GM12878 (cell line): ENCODE measurements around the gene ODAD4. TPM values are rescaled to one million over a fixed set of nuclear protein-coding genes. Genes with fewer than 3 reads are reported as not detected.

Experiments
- ATAC-seq: fragments of 200-7000 bp; cut with Tn5 transposase; 3 replicates; pipeline ENCODE4 v1.9.1; 2020; ENCODE audit warnings: mild to moderate bottlenecking, moderate library complexity
- BruUV-seq: library from RNA; stranded (reverse); fragments of 400-500 nt; replicated peaks from 2 replicates; lab custom pipeline; 2021; lab: Mats Ljungman, UMichigan
- CTCF ChIA-PET: fragments of 300-600 bp; sonication (Branson Sonifier 250); formaldehyde crosslinking; extraction: SDS; loops from one replicate; lab custom pipeline; 2021; ENCODE audit warnings: inconsistent platforms; lab: Yijun Ruan, JAX
- POLR2A ChIA-PET: fragments of 350-600 bp; formaldehyde crosslinking; extraction: SDS; loops from one replicate; lab custom pipeline; 2021; ENCODE audit warnings: inconsistent platforms; lab: Charles Lee
- RAD21 ChIA-PET: fragments of 300-600 bp; sonication (Branson Sonifier 250); formaldehyde crosslinking; loops from one replicate; lab custom pipeline; 2023; ENCODE audit warnings: antibody characterized with exemption; ENCODE audit not compliant: unreplicated experiment; lab: Charles Lee
- SMC1A ChIA-PET: fragments of 300-600 bp; sonication (Branson Sonifier 250); formaldehyde crosslinking; loops from one replicate; lab custom pipeline; 2023; ENCODE audit not compliant: unreplicated experiment, uncharacterized antibody; lab: Charles Lee
- DNase-seq: peaks from one replicate; pipeline ENCODE4 v3.0.0-alpha.2; 2011; ENCODE audit warnings: low read depth, low spot score
- FAIRE-seq: peaks from 3 replicates; lab custom pipeline; 2011; peaks lifted over from hg19 to GRCh38; lab: Jason Lieb, UNC
- H2AFZ ChIP-seq: 2 replicates; pipeline ENCODE4 v1.6.0; 2011; ENCODE audit warnings: low read depth, low read length, control low read depth; ENCODE audit not compliant: control insufficient read depth
- H3K27ac ChIP-seq: 2 replicates; pipeline ENCODE4 v1.5.1; 2011; ENCODE audit warnings: control low read depth; ENCODE audit not compliant: control insufficient read depth, insufficient read depth
- H3K27me3 ChIP-seq, 2 experiments: replicated peaks in 1 of 2; 2 replicates each; pipeline versions ENCODE4 v1.6.0 to v1.6.1; 2011; ENCODE audit warnings: low read length in 1 of 2; ENCODE audit not compliant: control insufficient read depth in 2 of 2, insufficient read depth in 2 of 2
- H3K36me3 ChIP-seq, 2 experiments: 2 replicates each; pipeline ENCODE4 v1.5.1; 2011; ENCODE audit warnings: low read length in 1 of 2; ENCODE audit not compliant: control insufficient read depth in 2 of 2, insufficient read depth in 2 of 2
- H3K4me1 ChIP-seq: 2 replicates; pipeline ENCODE4 v1.6.1; 2011; ENCODE audit warnings: mild to moderate bottlenecking, low read length, moderate library complexity, mixed read lengths; ENCODE audit not compliant: control insufficient read depth, insufficient read depth
- H3K4me2 ChIP-seq: 2 replicates; pipeline ENCODE4 v1.6.0; 2011; ENCODE audit warnings: control low read depth; ENCODE audit not compliant: control insufficient read depth, insufficient read depth
- H3K4me3 ChIP-seq: fragments of 200-600 bp; sonication (generic); 2 replicates; pipeline ENCODE4 v1.5.1; 2016
- H3K79me2 ChIP-seq: 2 replicates; pipeline ENCODE4 v1.6.0; 2011; ENCODE audit warnings: low read length; ENCODE audit not compliant: control insufficient read depth, insufficient read depth
- H3K9ac ChIP-seq: 2 replicates; pipeline ENCODE4 v1.8.0; 2011; ENCODE audit warnings: low read length, control low read depth, mixed read lengths; ENCODE audit not compliant: control insufficient read depth, insufficient read depth
- H3K9me3 ChIP-seq: replicated peaks from 3 replicates; pipeline ENCODE4 v1.5.1; 2011; ENCODE audit warnings: mild to moderate bottlenecking, low read length; ENCODE audit not compliant: control insufficient read depth, insufficient read depth
- H4K20me1 ChIP-seq: 2 replicates; pipeline ENCODE4 v1.6.0; 2011; ENCODE audit not compliant: control insufficient read depth, insufficient read depth
- BHLHE40 ChIP-seq, 2 experiments: fragments of 450-650 bp in 1 of 2; IDR thresholded peaks; 2 replicates each; pipeline ENCODE4 v1.6.1; 2011 to 2017; ENCODE audit warnings: low read depth in 2 of 2, borderline replicate concordance in 1 of 2, improper control_type of control experiment in 1 of 2, low read length in 1 of 2, mild to moderate bottlenecking in 1 of 2
- CREM ChIP-seq: IDR thresholded peaks from 2 replicates; pipeline ENCODE4 v1.6.1; 2014; ENCODE audit warnings: antibody characterized with exemption, low read depth
- E2F4 ChIP-seq: IDR thresholded peaks from 2 replicates; pipeline ENCODE4 v1.6.1; 2012; ENCODE audit warnings: low read depth, low read length, improper control_type of control experiment
- ESRRA ChIP-seq: IDR thresholded peaks from 2 replicates; pipeline ENCODE4 v1.6.1; 2012; ENCODE audit warnings: mild to moderate bottlenecking, low read length, improper control_type of control experiment
- HDAC2 ChIP-seq: fragments of 200-600 bp; sonication (generic); IDR thresholded peaks from 2 replicates; pipeline ENCODE4 v1.6.1; 2017
- IKZF2 ChIP-seq, 2 experiments: fragments of 450-650 bp; IDR thresholded peaks; 2 replicates each; pipeline ENCODE4 v1.6.1; 2017; ENCODE audit warnings: mild to moderate bottlenecking in 2 of 2, moderate library complexity in 2 of 2
- IRF4 ChIP-seq: IDR thresholded peaks from 2 replicates; pipeline ENCODE4 v1.6.1; 2011; ENCODE audit warnings: low read depth, low read length
- MLLT1 ChIP-seq: fragments of 450-650 bp; IDR thresholded peaks from 2 replicates; pipeline ENCODE4 v1.6.1; 2016; ENCODE audit warnings: mild to moderate bottlenecking
- NFYB ChIP-seq: IDR thresholded peaks from 2 replicates; pipeline ENCODE4 v1.6.1; 2011; ENCODE audit warnings: low read depth, mild to moderate bottlenecking, low read length, improper control_type of control experiment, moderate library complexity; ENCODE audit not compliant: insufficient read depth
- POU2F2 ChIP-seq: IDR thresholded peaks from 3 replicates; pipeline ENCODE4 v1.6.1; 2011; ENCODE audit warnings: low read depth, mild to moderate bottlenecking, low read length, borderline replicate concordance
- TCF12 ChIP-seq: IDR thresholded peaks from 2 replicates; pipeline ENCODE4 v1.6.1; 2011; ENCODE audit warnings: low read depth, mild to moderate bottlenecking, low read length
- WRNIP1 ChIP-seq: IDR thresholded peaks from 2 replicates; pipeline ENCODE4 v1.6.1; 2011; ENCODE audit warnings: low read depth, low read length, improper control_type of control experiment, borderline replicate concordance
- ZBTB40 ChIP-seq: fragments of 450-650 bp; IDR thresholded peaks from 2 replicates; pipeline ENCODE4 v1.6.1; 2016; ENCODE audit warnings: mild to moderate bottlenecking, moderate library complexity, borderline replicate concordance
- WGBS: methylation state at CpG from one replicate; pipeline ENCODE4 v1.1.6; 2016; ENCODE audit warnings: low lambda C conversion rate; ENCODE audit not compliant: insufficient replicate concordance, insufficient coverage; ENCODE audit errors: missing lambda C conversion rate; 5-methylcytosine and 5-hydroxymethylcytosine counted together
- in situ Hi-C: fragments of 300-500 bp; cut with MboI; formaldehyde crosslinking; loops from 9 replicates; pipeline ENCODE4 v1.14.3; 2018; ENCODE audit warnings: mixed read lengths
- intact Hi-C: fragments of 100-400 bp; cut with micrococcal nuclease; formaldehyde crosslinking; loops from one replicate; pipeline ENCODE4 v1.14.2; 2022; ENCODE audit not compliant: unreplicated experiment
- polyA plus RNA-seq, 11 experiments: library from polyadenylated mRNA; depleted of rRNA in 4 of 11; unstranded in 6 of 11; stranded (reverse) in 5 of 11; fragments of >200 nt; fragmentation: Nextera tagmentation in 4 of 11; fragmentation: Illumina TruSeq in 1 of 11; extraction: Ambion mirVana in 4 of 11; extraction: Trizol in 1 of 11; gene quantifications; 1 replicate in 1 of 11; 2 replicates in 10 of 11; pipeline versions ENCODE4 v1.2.1 to v1.2.3, GENCODE V29; 2011 to 2016; ENCODE audit warnings: inconsistent platforms in 2 of 11, missing spikeins in 2 of 11, low read depth in 1 of 11
- total RNA-seq, 4 experiments: library from RNA; depleted of rRNA in 3 of 4; stranded (reverse); fragments of >200 nt in 3 of 4; fragmentation: Illumina TruSeq in 1 of 4; extraction: Trizol in 1 of 4; gene quantifications; 2 replicates each; pipeline versions ENCODE4 v1.2.1 to v1.2.3, GENCODE V29; 2013 to 2021
- TF ChIP-seq, protein P1 (sequence below): IDR thresholded peaks from 2 replicates; pipeline ENCODE4 v1.6.1; 2011; ENCODE audit warnings: borderline replicate concordance, low read depth, mild to moderate bottlenecking, moderate library complexity, mixed read lengths, low read length; ENCODE audit not compliant: insufficient read depth; ENCODE audit errors: extremely low read length

Gene ODAD4
- total and polyA plus RNA-seq, 10 of the 15 experiments (the other 5 are each of a cell fraction or from before 2014, with no cell fraction given): 0.10 to 0.73 (median 0.35) TPM

- WGBS: 97% methylated on average over 4 of the region's 4 CpGs
- Histone ChIP-seq H3K4me2 (no peak overlapping the region), H3K9ac (no peak overlapping the region), H3K4me1 (no peaks in the 10 kb centered on the region), H3K9me3 (no peaks in the 10 kb centered on the region), H3K79me2 (no peaks in the 10 kb centered on the region), H3K4me3 (no peak overlapping the region), H3K27me3 (no peaks in the 10 kb centered on the region), H4K20me1 (no peaks in the 10 kb centered on the region), H2AFZ (no peak overlapping the region), H3K36me3 (peaks cover 40 to 45% of the 10 kb centered on the region in 2 experiments), H3K27ac (no peak overlapping the region)
- ChIA-PET CTCF (interaction anchor here (1.1 kb wide), 1 partner anchor 9 kb away, joined by 3 read pairs; no protein-coding TSS in a partner anchor), POLR2A (no interaction called here), SMC1A (no interaction called here), RAD21 (no interaction called here)
- no peak for FAIRE-seq
- in situ Hi-C loops: no loop called here
- DNase-seq: no peak
- intact Hi-C loops: no loop called here
- ATAC-seq: no peak
- no TSS peak for BruUV-seq
- TF ChIP-seq WRNIP1: no peak
- TF ChIP-seq HDAC2: no peak
- TF ChIP-seq POU2F2: no peak
- TF ChIP-seq CREM: no peak
- no peak for TF ChIP-seq TCF12
- no peak for TF ChIP-seq BHLHE40 (IDR thresholded peaks at IDR 0.05; ENCODE audit: borderline replicate concordance in 1 of 2, low read depth in 2 of 2, low read length in 1 of 2)
- no peak for TF ChIP-seq NFYB
- no peak for TF ChIP-seq MLLT1
- no peak for TF ChIP-seq ZBTB40
- TF ChIP-seq E2F4: no peak
- no peak for TF ChIP-seq ESRRA
- TF ChIP-seq IRF4: no peak
- no peak for TF ChIP-seq IKZF2 (IDR thresholded peaks at IDR 0.05)
- TF ChIP-seq, protein P1, sequence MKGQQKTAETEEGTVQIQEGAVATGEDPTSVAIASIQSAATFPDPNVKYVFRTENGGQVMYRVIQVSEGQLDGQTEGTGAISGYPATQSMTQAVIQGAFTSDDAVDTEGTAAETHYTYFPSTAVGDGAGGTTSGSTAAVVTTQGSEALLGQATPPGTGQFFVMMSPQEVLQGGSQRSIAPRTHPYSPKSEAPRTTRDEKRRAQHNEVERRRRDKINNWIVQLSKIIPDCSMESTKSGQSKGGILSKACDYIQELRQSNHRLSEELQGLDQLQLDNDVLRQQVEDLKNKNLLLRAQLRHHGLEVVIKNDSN: no peak
These were observed 25.2 kb upstream of the ODAD4 start for GRCh38 chr17:41905172-41905571.
